Muscle layer of colon (tissue), 2 donors: ENCODE results near the gene STEAP3.
"Not testable (repeated sequence)": the region's sequence is repeated elsewhere in the genome, so short reads cannot be mapped to it uniquely, and the experiment has no call there.

Experiments used
- H3K27ac ChIP-seq: one replicate; pipeline ENCODE4 v1.7.0; 2013; ENCODE audit warnings: low read depth, mild to moderate bottlenecking, low read length, moderate library complexity
- H3K27me3 ChIP-seq, 2 donors: one replicate each; pipeline ENCODE4 v1.7.0; 2013; ENCODE audit warnings: low read length in 2 of 2, mild to moderate bottlenecking in 2 of 2; ENCODE audit not compliant: insufficient read depth in 2 of 2, control insufficient read depth in 1 of 2
- H3K36me3 ChIP-seq: one replicate; pipeline ENCODE4 v1.7.0; 2013; ENCODE audit warnings: mild to moderate bottlenecking, low read length; ENCODE audit not compliant: insufficient read depth
- H3K4me1 ChIP-seq: one replicate; pipeline ENCODE4 v1.7.0; 2013; ENCODE audit warnings: mild to moderate bottlenecking, low read length; ENCODE audit not compliant: insufficient read depth
- H3K4me3 ChIP-seq, 2 donors: one replicate each; pipeline ENCODE4 v1.7.0; 2013; ENCODE audit warnings: low read length in 2 of 2, low read depth in 1 of 2, mild to moderate bottlenecking in 1 of 2, moderate library complexity in 1 of 2
- H3K9ac ChIP-seq: one replicate; pipeline ENCODE4 v1.7.0; 2013; ENCODE audit warnings: low read length
- H3K9me3 ChIP-seq: one replicate; pipeline ENCODE4 v1.7.0; 2013; ENCODE audit warnings: mild to moderate bottlenecking, low read length
- donor health status: abdominal sarcoma.
- donor health status: Adenocarcinoma of cecum.

The STEAP3 gene

DNA sequence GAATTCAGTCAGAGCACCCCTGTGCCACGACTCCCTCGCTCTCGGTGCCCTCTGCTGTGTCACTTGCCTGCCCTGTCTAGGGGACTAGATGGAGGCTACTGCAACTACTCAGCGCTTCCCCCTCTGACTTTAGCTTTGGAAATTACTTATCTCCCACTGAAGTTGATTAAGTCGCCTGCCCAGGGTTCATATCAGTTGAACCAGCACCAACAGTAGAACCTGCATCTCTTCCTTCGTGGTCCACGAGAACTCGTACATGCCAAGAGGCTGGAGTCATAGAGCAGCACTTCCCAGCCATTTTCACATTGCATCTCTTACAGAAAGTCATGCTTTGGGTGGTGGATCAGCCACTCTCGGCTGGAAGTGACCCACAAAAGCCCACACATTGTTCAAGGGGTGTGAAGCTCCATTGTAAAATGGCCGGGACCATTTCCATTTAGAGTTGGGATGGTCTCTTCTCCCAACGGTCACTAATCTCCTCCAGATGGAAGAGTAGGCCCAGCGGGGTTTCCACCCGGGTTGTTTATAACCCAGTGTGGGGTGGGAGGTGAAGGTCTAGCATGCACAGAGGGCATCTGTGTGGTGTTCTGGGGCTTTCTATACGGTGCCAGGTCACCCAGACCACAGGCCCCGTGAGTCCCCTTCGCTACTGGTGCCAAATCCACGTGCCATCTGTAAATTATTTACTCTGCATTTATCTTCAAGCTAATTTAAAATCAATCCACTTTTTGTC lies 38.0 kb downstream of the STEAP3 start:
- no peaks in the 10 kb centered on the region for H3K4me1 ChIP-seq
- H3K9me3 ChIP-seq, result no peaks in the 10 kb centered on the region
- H3K27me3 ChIP-seq, result no peaks in the 10 kb centered on the region
- no peak overlapping the region for H3K9ac ChIP-seq
- H3K27ac ChIP-seq, result no peak overlapping the region
- no peak overlapping the region for H3K4me3 ChIP-seq
- H3K36me3 ChIP-seq, result no peaks in the 10 kb centered on the region

DNA sequence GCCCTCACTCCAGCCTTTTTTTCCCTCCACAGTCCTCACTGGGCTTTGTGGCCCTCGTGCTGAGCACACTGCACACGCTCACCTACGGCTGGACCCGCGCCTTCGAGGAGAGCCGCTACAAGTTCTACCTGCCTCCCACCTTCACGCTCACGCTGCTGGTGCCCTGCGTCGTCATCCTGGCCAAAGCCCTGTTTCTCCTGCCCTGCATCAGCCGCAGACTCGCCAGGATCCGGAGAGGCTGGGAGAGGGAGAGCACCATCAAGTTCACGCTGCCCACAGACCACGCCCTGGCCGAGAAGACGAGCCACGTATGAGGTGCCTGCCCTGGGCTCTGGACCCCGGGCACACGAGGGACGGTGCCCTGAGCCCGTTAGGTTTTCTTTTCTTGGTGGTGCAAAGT lies 39.4 kb downstream of the STEAP3 start:
- Histone ChIP-seq H3K4me3 (no peak overlapping the region), H3K36me3 (no peaks in the 10 kb centered on the region), H3K4me1 (no peaks in the 10 kb centered on the region), H3K9me3 (no peaks in the 10 kb centered on the region), H3K9ac (no peak overlapping the region), H3K27me3 (no peaks in the 10 kb centered on the region), H3K27ac (no peak overlapping the region)

DNA sequence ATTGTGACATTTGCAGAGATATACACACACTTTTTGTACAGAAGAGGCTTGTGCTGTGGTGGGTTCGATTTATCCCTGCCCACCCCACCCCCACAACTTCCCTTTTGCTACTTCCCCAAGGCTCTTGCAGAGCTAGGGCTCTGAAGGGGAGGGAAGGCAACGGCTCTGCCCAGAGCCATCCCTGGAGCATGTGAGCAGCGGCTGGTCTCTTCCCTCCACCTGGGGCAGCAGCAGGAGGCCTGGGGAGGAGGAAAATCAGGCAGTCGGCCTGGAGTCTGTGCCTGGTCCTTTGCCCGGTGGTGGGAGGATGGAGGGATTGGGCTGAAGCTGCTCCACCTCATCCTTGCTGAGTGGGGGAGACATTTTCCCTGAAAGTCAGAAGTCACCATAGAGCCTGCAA lies 40.0 kb downstream of the STEAP3 start:
- Histone ChIP-seq H3K4me1 (no peaks in the 10 kb centered on the region), H3K36me3 (no peaks in the 10 kb centered on the region), H3K27me3 (no peaks in the 10 kb centered on the region), H3K4me3 (no peak overlapping the region), H3K9me3 (no peaks in the 10 kb centered on the region), H3K27ac (no peak overlapping the region), H3K9ac (no peak overlapping the region)

DNA sequence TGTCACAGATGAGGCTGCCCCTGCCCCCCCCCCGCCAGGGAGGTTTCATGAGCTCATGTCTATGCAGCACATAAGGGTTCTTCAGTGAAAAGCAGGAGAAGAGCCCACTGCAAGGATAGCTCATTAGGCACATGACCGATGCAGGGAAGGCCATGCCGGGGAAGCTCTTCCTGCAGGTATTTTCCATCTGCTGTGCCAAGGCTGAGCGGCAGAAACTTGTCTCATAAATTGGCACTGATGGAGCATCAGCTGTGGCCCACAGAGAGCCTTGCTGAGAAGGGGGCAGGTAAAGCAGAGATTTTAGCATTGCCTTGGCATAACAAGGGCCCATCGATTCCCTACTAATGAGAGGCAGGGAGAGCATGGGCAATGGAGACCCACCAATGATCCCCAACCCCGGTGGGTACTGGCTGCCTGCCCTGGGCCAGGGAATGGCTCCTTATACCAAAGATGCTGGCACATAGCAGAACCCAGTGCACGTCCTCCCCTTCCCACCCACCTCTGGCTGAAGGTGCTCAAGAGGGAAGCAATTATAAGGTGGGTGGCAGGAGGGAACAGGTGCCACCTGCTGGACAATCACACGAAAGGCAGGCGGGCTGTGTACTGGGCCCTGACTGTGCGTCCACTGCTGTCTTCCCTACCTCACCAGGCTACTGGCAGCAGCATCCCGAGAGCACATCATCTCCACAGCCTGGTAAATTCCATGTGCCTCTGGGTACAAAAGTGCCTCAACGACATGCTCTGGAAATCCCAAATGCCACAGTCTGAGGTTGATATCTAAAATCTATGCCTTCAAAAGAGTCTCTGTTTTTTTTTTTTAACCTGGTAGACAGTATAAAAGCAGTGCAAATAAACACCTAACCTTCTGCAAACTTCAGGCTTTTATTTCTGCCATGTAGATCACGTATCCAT lies 41.4 kb downstream of the STEAP3 start:
- no peaks in the 10 kb centered on the region for H3K36me3 ChIP-seq

DNA sequence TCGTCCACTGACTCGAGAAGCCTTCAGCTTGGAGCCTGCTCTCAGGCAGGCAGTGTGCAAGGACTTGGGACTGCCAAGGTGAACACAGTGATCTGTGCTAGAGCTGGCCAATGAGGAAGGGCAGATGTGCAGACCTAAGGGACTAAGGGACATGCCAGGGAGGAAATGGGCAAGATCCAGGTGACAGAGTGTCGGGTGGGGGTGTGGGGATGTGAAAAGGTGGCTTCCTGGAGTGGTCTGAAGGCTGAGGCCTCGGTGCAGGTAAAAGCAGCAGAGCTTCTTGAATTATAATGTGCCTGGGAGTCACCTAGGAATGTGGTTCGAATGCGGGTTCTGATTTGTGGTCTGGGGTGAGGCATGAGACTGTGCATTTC lies 42.0 kb downstream of the STEAP3 start:
- H3K4me1 ChIP-seq, result no peaks in the 10 kb centered on the region
- no peak overlapping the region for H3K27ac ChIP-seq
- H3K4me3 ChIP-seq, result no peak overlapping the region
- no peaks in the 10 kb centered on the region for H3K9me3 ChIP-seq
- no peak overlapping the region for H3K9ac ChIP-seq
- H3K36me3 ChIP-seq, result no peaks in the 10 kb centered on the region
- H3K27me3 ChIP-seq, result no peaks in the 10 kb centered on the region

More for the DNA sequence above, 41.4 kb downstream of the STEAP3 start:
- H3K27me3 ChIP-seq, result no peaks in the 10 kb centered on the region
- H3K27ac ChIP-seq, result no peak overlapping the region
- no peaks in the 10 kb centered on the region for H3K9me3 ChIP-seq
- no peak overlapping the region for H3K4me3 ChIP-seq
- H3K4me1 ChIP-seq, result no peaks in the 10 kb centered on the region
- H3K9ac ChIP-seq, result no peak overlapping the region

DNA sequence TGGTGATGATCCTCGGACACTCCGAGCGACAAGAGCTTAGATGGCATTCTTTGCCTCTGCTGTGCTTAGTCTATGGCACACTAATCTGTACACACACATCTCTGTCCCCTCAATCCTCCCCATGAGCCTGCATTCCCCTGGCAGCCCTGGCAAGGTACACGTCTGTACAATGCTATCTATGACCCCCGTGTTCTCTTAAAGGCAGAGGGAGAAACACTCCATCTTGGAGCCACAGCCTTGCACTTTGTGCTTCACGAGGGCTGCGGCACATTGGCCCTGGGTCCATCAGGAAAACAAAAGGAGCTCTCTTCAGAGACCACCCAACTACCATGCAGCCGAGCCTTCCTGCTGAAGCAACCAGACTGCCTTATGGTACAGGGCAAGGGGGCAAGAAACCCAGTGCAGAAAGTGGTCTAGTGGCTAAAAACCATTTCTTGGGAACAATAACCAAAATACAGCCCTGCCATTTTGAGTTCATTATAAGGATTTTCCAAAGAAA lies 42.5 kb downstream of the STEAP3 start:
- Histone ChIP-seq H3K36me3 (no peaks in the 10 kb centered on the region), H3K9me3 (no peaks in the 10 kb centered on the region), H3K9ac (no peak overlapping the region), H3K27ac (no peak overlapping the region), H3K4me3 (no peak overlapping the region), H3K4me1 (no peaks in the 10 kb centered on the region), H3K27me3 (no peaks in the 10 kb centered on the region)

DNA sequence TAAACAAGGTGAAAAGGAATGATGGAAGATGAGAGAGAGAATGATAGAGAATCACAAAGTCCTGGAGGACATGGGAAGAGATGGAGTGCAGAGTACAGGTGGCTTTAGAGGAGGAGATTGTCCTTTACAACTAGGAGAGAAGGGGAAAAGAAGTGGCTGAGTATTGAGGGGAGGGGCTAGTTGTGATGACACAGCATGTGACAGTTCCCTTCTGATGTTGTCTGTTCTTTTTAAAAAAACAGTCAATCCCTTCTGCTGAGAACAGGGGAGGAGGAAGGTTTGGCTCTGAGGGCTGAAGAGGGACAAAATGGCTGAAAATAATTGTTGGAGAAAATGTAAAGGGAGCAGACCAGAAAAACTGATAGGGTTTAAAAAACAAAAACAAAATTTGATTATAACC lies 44.0 kb downstream of the STEAP3 start:
- Histone ChIP-seq H3K27me3 (no peaks in the 10 kb centered on the region), H3K9ac (no peak overlapping the region), H3K36me3 (no peaks in the 10 kb centered on the region), H3K9me3 (no peaks in the 10 kb centered on the region), H3K4me3 (no peak overlapping the region), H3K27ac (no peak overlapping the region), H3K4me1 (no peaks in the 10 kb centered on the region)

DNA sequence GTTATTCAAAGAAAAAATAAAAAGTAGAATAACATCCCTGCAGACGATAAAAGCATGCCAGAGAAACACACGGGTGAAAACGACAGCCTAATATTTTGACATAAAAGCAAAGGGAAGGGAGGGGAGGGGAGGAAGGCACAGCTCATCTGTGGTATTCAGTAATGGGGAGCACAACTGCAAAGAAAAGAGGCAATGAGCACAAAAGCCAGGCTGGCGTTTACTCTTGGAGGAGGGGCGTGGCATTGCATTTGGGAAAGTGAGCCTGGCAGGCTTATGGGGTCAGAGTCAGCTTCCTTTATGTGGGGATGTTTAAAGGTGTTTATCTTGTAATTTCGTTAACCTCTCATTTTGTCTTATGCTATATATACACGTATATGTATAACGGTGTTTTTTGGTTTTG lies 53.2 kb downstream of the STEAP3 start:
- H3K36me3 ChIP-seq, result no peaks in the 10 kb centered on the region
- H3K4me3 ChIP-seq, result no peak overlapping the region
- H3K27ac ChIP-seq, result no peak overlapping the region
- no peaks in the 10 kb centered on the region for H3K27me3 ChIP-seq
- H3K4me1 ChIP-seq, result no peaks in the 10 kb centered on the region
- H3K9ac ChIP-seq, result no peak overlapping the region
- H3K9me3 ChIP-seq, result no peaks in the 10 kb centered on the region

GRCh38 chr2:119278385-119278784 lies 54.8 kb downstream of the STEAP3 start:
- not testable (repeated sequence) for H3K27me3 ChIP-seq, H3K9me3 ChIP-seq, H3K4me3 ChIP-seq, H3K36me3 ChIP-seq, H3K9ac ChIP-seq, H3K4me1 ChIP-seq, H3K27ac ChIP-seq

- Histone ChIP-seq H3K4me3 (no peak overlapping the region), H3K27me3 (no peaks in the 10 kb centered on the region), H3K27ac (no peak overlapping the region), H3K9ac (no peak overlapping the region), H3K36me3 (no peaks in the 10 kb centered on the region), H3K4me1 (peaks cover 8% of the 10 kb centered on the region), H3K9me3 (no peaks in the 10 kb centered on the region)
These were observed 55.3 kb downstream of the STEAP3 start for GRCh38 chr2:119278946-119279345.

- Histone ChIP-seq H3K4me1 (peaks cover 8% of the 10 kb centered on the region), H3K9ac (no peak overlapping the region), H3K36me3 (no peaks in the 10 kb centered on the region), H3K4me3 (no peak overlapping the region), H3K9me3 (no peaks in the 10 kb centered on the region), H3K27me3 (no peaks in the 10 kb centered on the region), H3K27ac (no peak overlapping the region)
These were observed 56.0 kb downstream of the STEAP3 start for GRCh38 chr2:119279666-119280065.
